ENCODE data around the gene ITK.
A peak's percentile ranks its signal among the peaks of the same experiment; 100 is the strongest.

ITK gene

DNA sequence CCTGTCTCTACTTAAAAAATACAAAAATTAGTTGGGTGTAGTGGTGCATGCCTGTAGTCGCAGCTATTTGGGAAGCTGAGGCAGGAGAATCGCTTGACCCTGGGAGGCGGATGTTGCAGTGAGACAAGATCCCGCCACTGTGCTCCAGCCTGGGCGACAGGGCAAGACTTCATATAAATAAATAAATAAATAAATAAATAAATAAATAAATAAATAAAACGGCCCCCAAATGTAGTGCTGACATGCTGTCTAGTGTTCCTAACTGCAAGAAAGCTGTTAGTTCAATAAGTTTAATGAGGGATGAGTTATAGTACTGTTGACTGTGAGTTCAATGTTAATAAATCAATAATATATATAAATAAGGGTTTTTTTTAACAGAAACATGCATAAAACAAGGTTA is 77.8 kb downstream of the ITK start:
- H3K9me3 ChIP-seq (ENCODE audit: control insufficient read depth, low read length) = no peaks in the 10 kb centered on the region
- no peaks in the 10 kb centered on the region for H3K36me3 ChIP-seq (ENCODE audit: control insufficient read depth, insufficient read depth, low read length, severe bottlenecking)
- H3K4me1 ChIP-seq (ENCODE audit: control insufficient read depth, insufficient read depth, low read length) = no peaks in the 10 kb centered on the region
- H3K4me3 ChIP-seq (ENCODE audit: low read length) = no peak overlapping the region
- peaks cover 5% of the 10 kb centered on the region for H3K27me3 ChIP-seq (replicated peaks; ENCODE audit: control insufficient read depth, insufficient read depth, low read length)
- H3K9ac ChIP-seq (ENCODE audit: low read length) = no peak overlapping the region
- no peak for DNase-seq (ENCODE audit: low read depth)

DNA sequence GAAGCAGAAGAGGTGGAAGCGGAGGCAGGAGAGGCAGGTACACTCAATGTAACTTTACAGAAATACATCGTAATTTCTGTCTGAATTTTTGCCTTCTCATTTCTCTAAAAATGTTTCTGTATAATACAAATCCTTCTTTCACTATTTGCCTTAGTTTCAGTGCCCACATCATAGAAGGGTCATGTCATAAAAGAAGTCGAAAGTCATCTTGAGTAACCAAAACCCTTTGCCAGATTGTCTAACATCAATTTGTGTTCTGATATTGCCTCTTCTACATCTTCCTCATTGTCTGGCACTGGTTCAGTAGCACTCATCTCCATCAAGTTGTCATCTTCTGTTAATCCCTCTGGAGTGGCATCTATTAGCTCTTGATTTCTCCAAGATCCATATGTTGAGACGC is 79.1 kb downstream of the ITK start:
- H3K4me1 ChIP-seq (ENCODE audit: control insufficient read depth, insufficient read depth, low read length) = no peaks in the 10 kb centered on the region
- no peaks in the 10 kb centered on the region for H3K36me3 ChIP-seq (ENCODE audit: control insufficient read depth, insufficient read depth, low read length, severe bottlenecking)
- no peaks in the 10 kb centered on the region for H3K9me3 ChIP-seq (ENCODE audit: control insufficient read depth, low read length)
- H3K4me3 ChIP-seq (ENCODE audit: low read length) = no peak overlapping the region
- H3K27me3 ChIP-seq (replicated peaks; ENCODE audit: control insufficient read depth, insufficient read depth, low read length) = peaks cover 5% of the 10 kb centered on the region
- no peak for DNase-seq (ENCODE audit: low read depth)
- H3K9ac ChIP-seq (ENCODE audit: low read length) = no peak overlapping the region

DNA sequence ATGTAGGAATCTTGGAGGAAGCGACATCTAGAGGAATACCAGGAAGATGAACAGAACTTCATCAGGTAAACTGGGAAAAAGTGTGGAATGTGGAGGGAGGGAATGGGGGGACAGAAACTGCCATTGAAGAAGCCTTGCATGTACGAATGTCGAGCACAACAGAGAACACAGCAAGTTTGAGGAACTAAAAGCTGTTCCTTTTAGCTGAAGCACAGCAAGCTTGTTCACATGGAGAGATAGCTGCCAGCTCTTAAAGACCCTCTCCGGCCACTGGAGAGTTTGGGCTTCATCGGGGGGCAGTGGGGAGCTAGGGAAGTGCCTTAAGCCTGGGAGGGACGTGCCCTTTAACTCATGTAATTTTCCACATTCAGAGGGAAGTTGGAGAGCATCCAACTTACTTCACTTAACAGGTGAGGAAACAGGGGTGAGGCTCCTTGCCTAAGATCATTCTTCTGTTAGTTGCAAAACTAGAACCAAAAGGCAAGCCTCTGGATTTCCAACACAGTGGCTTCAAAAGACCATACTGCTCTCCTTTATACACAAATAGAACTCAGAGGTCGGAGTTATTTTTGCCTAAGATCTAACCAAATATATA is 83.0 kb downstream of the ITK start:
- H3K36me3 ChIP-seq (ENCODE audit: control insufficient read depth, insufficient read depth, low read length, severe bottlenecking) = no peaks in the 10 kb centered on the region

DNA sequence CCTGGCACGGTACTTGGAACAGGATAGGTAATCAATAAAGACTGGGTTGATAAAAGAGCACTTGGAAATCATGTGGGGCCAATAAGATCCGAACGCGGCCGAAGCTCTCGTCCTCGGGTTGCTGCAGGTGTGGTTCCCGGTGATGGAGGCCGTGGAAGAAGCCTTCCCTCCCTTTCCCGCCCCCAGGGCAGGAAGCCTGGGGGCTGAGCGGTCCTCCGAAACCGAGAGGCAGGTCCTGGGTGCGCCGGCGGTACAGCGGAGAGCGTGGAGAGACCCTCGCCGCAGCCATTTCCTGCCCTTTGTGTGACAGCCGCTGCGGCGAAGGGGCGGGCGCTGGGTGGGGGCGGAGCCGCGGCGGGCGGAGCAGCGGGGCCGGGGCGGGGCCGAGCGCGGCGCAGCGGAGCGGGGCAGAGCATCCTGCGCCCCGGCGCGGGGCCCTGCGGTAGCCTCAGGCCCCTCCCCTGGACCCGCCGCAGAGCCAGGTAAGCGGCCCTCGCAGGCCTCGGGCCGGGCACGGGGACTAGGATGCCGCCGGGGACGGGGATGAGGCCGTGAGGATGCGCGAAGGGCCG is 85.2 kb downstream of the ITK start, which contains the start of gene CYFIP2:
Gene CYFIP2 (plus strand): TSS at position 410 of the 572 bp plus-strand sequence. CDS start 19,239 bp downstream, outside the sequence.
- peak; percentile 77 for DNase-seq (ENCODE audit: low read depth)

More for the DNA sequence above, 83.0 kb downstream of the ITK start:
- DNase-seq (ENCODE audit: low read depth) = no peak
- H3K4me1 ChIP-seq (ENCODE audit: control insufficient read depth, insufficient read depth, low read length) = no peaks in the 10 kb centered on the region
- H3K4me3 ChIP-seq (ENCODE audit: low read length) = no peak overlapping the region
- H3K9ac ChIP-seq (ENCODE audit: low read length) = no peak overlapping the region
- no peaks in the 10 kb centered on the region for H3K9me3 ChIP-seq (ENCODE audit: control insufficient read depth, low read length)
- peaks cover 12% of the 10 kb centered on the region for H3K27me3 ChIP-seq (replicated peaks; ENCODE audit: control insufficient read depth, insufficient read depth, low read length)

DNA sequence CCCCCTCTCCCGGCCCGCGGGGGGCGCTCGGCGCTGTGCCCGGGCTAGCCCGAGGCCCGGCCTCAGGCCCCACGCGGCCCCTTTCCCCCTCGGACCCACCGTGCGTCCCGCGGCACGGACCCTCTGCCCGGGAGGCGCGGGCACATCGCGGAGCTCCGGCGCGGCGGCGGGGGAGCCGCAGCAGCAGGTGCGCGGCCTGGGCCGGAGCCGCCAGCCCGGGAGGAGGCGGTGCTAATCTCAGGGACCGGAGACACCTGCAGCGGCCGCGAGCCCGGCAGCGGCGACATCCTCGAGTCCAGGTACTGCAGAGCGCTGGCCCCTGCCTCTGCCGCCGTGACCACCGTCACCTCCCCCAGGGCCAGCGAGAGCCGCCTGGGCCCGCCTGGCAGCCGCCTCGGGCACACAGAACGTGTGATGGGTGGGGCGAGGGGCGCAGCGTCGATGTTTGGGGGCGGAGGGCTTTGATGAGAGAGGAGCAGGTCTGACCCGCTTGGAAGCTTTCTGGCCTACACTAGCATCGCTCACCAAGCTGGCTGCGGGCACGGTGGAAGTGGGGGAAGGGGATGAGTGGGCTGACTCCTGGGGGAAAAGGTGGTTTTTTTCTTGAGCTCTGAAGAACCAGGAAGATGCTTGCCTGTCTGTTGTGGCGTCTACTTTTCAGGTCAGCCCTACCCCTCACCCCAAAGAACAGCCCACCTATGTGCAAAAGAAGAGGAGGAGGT is 85.8 kb downstream of the ITK start:
- Histone ChIP-seq H3K36me3 (ENCODE audit: control insufficient read depth, insufficient read depth, low read length, severe bottlenecking) (no peaks in the 10 kb centered on the region), H3K9me3 (ENCODE audit: control insufficient read depth, low read length) (no peaks in the 10 kb centered on the region), H3K27me3 (replicated peaks; ENCODE audit: control insufficient read depth, insufficient read depth, low read length) (peaks cover 7% of the 10 kb centered on the region), H3K9ac (ENCODE audit: low read length) (no peak overlapping the region), H3K4me1 (ENCODE audit: control insufficient read depth, insufficient read depth, low read length) (no peaks in the 10 kb centered on the region), H3K4me3 (ENCODE audit: low read length) (peak overlapping the region; percentile 83)
- DNase-seq (ENCODE audit: low read depth) = peak; percentile 31

More for the DNA sequence above, 85.2 kb downstream of the ITK start, which contains the start of gene CYFIP2:
- no peaks in the 10 kb centered on the region for H3K36me3 ChIP-seq (ENCODE audit: control insufficient read depth, insufficient read depth, low read length, severe bottlenecking)
- H3K4me3 ChIP-seq (ENCODE audit: low read length) = peak within 1 kb of the TSS; percentile 83
- no peaks in the 10 kb centered on the region for H3K4me1 ChIP-seq (ENCODE audit: control insufficient read depth, insufficient read depth, low read length)
- no peaks in the 10 kb centered on the region for H3K9me3 ChIP-seq (ENCODE audit: control insufficient read depth, low read length)
- no peak within 1 kb of the TSS for H3K9ac ChIP-seq (ENCODE audit: low read length)
- H3K27me3 ChIP-seq (replicated peaks; ENCODE audit: control insufficient read depth, insufficient read depth, low read length) = peaks cover 7% of the 10 kb centered on the region

DNA sequence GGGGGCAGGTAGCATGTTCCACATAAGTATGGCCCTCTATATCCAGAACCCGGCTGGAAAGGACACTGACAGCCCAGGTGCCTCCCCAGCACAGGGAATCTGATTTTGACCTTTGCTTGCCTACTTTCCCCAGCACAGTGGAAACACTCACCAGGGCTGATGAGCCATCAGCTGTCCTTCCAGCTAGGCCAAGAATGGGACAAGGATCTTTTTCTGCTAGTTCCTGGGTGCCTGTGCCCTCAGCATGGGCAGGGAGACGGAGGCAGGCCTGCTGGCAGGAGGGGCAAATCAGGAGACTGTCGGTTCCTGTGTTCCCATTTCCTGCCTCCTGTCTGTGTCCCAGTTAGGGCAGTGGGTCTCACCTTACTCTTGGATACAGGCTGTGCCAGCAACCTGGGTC is 86.4 kb downstream of the ITK start:
- no peaks in the 10 kb centered on the region for H3K9me3 ChIP-seq (ENCODE audit: control insufficient read depth, low read length)
- no peak for DNase-seq (ENCODE audit: low read depth)
- peaks cover 7% of the 10 kb centered on the region for H3K27me3 ChIP-seq (replicated peaks; ENCODE audit: control insufficient read depth, insufficient read depth, low read length)
- H3K4me3 ChIP-seq (ENCODE audit: low read length) = no peak overlapping the region
- H3K9ac ChIP-seq (ENCODE audit: low read length) = no peak overlapping the region
- no peaks in the 10 kb centered on the region for H3K36me3 ChIP-seq (ENCODE audit: control insufficient read depth, insufficient read depth, low read length, severe bottlenecking)
- no peaks in the 10 kb centered on the region for H3K4me1 ChIP-seq (ENCODE audit: control insufficient read depth, insufficient read depth, low read length)

DNA sequence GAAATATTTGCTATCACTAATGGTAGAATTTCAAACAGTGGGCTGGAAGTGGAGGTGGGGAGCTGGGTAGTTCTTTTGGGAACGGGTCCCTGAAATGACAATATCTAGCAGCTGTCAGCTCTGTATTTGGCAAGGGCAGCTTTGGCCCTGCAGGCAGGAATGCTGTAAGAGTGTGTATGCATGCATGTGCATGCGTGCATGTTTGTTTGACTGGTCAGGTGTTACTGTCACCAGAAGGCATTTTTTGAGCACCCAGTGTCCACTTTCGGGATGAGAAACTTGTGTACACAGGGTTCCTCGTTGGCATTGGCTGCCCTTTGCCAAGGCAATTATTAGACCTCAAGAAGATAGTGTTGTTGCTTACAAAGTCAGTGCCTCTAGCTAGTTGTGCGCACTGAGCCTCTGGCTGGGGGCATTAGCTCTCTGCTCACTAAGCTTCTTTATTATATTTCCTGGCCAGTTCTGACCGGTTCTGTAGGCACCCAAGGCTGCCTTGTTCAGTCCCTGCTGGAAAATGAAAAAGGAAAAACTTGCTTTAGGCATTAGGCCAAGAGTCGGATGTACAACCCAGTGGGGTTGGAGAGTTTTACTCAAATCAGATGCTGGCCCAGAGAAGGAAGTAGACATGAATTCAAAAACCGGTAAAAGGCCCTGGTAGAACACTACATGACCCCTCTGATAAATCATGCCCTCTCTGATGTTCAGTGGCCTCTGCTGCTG is 87.3 kb downstream of the ITK start:
- no peaks in the 10 kb centered on the region for H3K36me3 ChIP-seq (ENCODE audit: control insufficient read depth, insufficient read depth, low read length, severe bottlenecking)
- H3K9ac ChIP-seq (ENCODE audit: low read length) = no peak overlapping the region
- DNase-seq (ENCODE audit: low read depth) = no peak
- H3K9me3 ChIP-seq (ENCODE audit: control insufficient read depth, low read length) = no peaks in the 10 kb centered on the region
- H3K4me1 ChIP-seq (ENCODE audit: control insufficient read depth, insufficient read depth, low read length) = no peaks in the 10 kb centered on the region
- H3K4me3 ChIP-seq (ENCODE audit: low read length) = no peak overlapping the region
- peaks cover 7% of the 10 kb centered on the region for H3K27me3 ChIP-seq (replicated peaks; ENCODE audit: control insufficient read depth, insufficient read depth, low read length)

DNA sequence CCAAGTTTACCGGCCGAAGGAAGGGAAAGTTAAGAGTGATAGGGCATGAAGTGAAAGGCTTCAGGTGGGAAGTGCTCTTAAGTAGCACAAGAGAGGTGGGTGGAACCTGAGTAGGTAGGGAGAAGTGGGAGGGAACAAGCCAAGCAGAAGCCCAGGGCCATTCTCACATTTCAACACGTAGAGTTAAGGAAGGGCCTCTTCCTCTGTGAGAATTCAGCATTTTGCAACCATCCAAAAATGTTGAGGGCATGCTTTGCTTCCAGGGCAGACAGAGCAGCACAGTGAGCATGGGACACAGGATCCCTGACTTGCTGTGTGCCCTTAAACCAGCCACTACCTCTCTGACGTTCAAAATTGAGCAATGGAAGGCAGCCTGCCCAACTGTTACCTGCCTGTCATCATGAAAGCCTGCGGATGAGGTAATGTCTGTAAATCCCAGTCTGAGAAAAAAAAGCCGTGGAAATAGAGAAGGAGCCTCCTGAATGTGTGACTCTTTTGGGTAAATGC is 88.6 kb downstream of the ITK start:
- no peak overlapping the region for H3K4me3 ChIP-seq (ENCODE audit: low read length)
- no peak overlapping the region for H3K9ac ChIP-seq (ENCODE audit: low read length)
- no peaks in the 10 kb centered on the region for H3K36me3 ChIP-seq (ENCODE audit: control insufficient read depth, insufficient read depth, low read length, severe bottlenecking)
- H3K9me3 ChIP-seq (ENCODE audit: control insufficient read depth, low read length) = no peaks in the 10 kb centered on the region
- H3K27me3 ChIP-seq (replicated peaks; ENCODE audit: control insufficient read depth, insufficient read depth, low read length) = peaks cover 7% of the 10 kb centered on the region
- DNase-seq (ENCODE audit: low read depth) = no peak
- no peaks in the 10 kb centered on the region for H3K4me1 ChIP-seq (ENCODE audit: control insufficient read depth, insufficient read depth, low read length)

DNA sequence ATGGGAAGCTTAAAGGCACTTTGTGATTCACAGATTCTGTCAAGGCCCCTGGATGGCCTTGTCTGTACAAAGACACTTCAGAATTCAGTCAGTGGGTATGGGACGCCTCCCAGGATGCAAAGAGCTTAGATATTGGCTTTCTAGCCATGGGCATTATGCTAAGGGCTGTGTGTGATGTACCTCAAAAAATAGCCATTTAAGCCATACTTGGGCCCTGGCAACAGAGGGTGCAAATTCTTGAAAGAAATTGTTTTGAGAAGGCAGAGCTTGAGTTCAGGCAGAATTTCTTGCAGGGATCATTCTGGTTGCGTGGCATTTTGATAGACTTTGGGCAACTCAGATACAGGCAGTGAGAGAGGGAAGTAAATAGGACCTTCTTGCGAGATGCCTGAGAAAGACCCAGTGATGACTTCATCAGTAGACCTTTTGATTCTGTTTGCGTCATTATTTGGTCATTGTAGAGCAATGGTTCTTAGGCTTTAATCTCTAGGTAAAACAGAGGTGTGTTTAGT is 89.2 kb downstream of the ITK start:
- no peaks in the 10 kb centered on the region for H3K4me1 ChIP-seq (ENCODE audit: control insufficient read depth, insufficient read depth, low read length)
- no peaks in the 10 kb centered on the region for H3K9me3 ChIP-seq (ENCODE audit: control insufficient read depth, low read length)
- DNase-seq (ENCODE audit: low read depth) = no peak
- H3K27me3 ChIP-seq (replicated peaks; ENCODE audit: control insufficient read depth, insufficient read depth, low read length) = peaks cover 7% of the 10 kb centered on the region
- H3K9ac ChIP-seq (ENCODE audit: low read length) = no peak overlapping the region
- H3K36me3 ChIP-seq (ENCODE audit: control insufficient read depth, insufficient read depth, low read length, severe bottlenecking) = no peaks in the 10 kb centered on the region
- H3K4me3 ChIP-seq (ENCODE audit: low read length) = no peak overlapping the region

DNA sequence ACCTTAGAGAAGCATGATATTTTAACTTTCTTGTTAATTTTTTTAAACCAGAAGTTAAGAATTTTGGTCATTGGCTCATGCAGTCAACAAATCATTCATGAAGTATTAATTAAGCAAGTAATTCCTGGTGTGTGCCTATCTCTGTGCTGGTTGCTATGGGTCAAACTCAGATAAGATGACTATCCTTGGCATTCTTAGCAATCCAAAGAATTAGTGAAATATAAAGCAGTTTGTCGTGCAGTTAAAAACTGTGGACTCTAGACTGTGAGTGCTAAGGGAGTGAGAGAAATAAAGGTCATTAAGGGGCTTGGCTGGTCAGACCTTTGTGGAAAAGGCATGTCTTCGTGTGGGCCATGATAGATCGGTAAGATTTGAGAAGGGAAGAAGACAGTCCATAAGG is 90.1 kb downstream of the ITK start:
- Histone ChIP-seq H3K9ac (ENCODE audit: low read length) (no peak overlapping the region), H3K9me3 (ENCODE audit: control insufficient read depth, low read length) (no peaks in the 10 kb centered on the region), H3K36me3 (ENCODE audit: control insufficient read depth, insufficient read depth, low read length, severe bottlenecking) (no peaks in the 10 kb centered on the region), H3K4me1 (ENCODE audit: control insufficient read depth, insufficient read depth, low read length) (no peaks in the 10 kb centered on the region), H3K4me3 (ENCODE audit: low read length) (no peak overlapping the region), H3K27me3 (replicated peaks; ENCODE audit: control insufficient read depth, insufficient read depth, low read length) (peaks cover 7% of the 10 kb centered on the region)
- DNase-seq (ENCODE audit: low read depth) = no peak
